Astrocyte (in vitro differentiated cells and primary cell): Measurements from ENCODE around the gene B4GALT4.
"Not testable (repeated sequence)": the region's sequence is repeated elsewhere in the genome, so short reads cannot be mapped to it uniquely, and the experiment has no call there.

Experiments
- EZH2 ChIP-seq: IDR thresholded peaks from 2 replicates; pipeline ENCODE4 v1.6.1; 2012; ENCODE audit warnings: mild to moderate bottlenecking, low read length, inconsistent platforms; ENCODE audit not compliant: insufficient read depth
- TF ChIP-seq, protein P1 (sequence below): IDR thresholded peaks from 2 replicates; pipeline ENCODE4 v1.5.1; 2011; ENCODE audit warnings: low read depth, mild to moderate bottlenecking, inconsistent platforms, low read length, moderate library complexity; ENCODE audit not compliant: insufficient read depth

DNA sequence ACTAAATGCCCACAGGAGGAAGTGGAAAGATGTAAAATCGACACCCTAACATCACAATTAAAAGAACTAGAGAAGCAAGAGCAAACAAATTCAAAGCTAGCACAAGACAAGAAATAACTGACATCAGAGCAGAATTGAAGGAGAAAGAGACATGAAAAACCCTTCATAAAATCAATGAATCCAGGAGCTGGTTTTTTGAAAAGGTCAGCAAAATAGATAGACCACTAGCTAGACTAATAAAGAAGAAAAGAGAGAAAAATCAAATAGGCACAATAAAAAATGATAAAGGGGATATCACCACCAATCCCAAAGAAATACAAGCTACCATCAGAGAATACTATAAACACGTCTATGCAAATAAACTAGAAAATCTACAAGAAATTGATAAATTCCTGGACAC lies 29.5 kb upstream of the B4GALT4 start:
- TF ChIP-seq, protein P1, sequence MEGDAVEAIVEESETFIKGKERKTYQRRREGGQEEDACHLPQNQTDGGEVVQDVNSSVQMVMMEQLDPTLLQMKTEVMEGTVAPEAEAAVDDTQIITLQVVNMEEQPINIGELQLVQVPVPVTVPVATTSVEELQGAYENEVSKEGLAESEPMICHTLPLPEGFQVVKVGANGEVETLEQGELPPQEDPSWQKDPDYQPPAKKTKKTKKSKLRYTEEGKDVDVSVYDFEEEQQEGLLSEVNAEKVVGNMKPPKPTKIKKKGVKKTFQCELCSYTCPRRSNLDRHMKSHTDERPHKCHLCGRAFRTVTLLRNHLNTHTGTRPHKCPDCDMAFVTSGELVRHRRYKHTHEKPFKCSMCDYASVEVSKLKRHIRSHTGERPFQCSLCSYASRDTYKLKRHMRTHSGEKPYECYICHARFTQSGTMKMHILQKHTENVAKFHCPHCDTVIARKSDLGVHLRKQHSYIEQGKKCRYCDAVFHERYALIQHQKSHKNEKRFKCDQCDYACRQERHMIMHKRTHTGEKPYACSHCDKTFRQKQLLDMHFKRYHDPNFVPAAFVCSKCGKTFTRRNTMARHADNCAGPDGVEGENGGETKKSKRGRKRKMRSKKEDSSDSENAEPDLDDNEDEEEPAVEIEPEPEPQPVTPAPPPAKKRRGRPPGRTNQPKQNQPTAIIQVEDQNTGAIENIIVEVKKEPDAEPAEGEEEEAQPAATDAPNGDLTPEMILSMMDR, result not testable (repeated sequence)
- TF ChIP-seq EZH2, result not testable (repeated sequence)
